NCI-H128 (cell line): ENCODE measurements around the gene CX3CR1.
"Not testable (repeated sequence)": the region's sequence is repeated elsewhere in the genome, so short reads cannot be mapped to it uniquely, and the experiment has no call there.

Experiments
- DNase-seq: peaks from one replicate; lab custom pipeline; 2025; ENCODE audit not compliant: unreplicated experiment; lab: John Stamatoyannopoulos, UW

CX3CR1 gene

GRCh38 chr3:39279745-39280517 lies at the start of gene CX3CR1:
TSS of gene CX3CR1 (minus strand) at chr3:39280036. CDS start at chr3:39266509, 13,527 bp downstream.
- DNase-seq: no peak

DNA sequence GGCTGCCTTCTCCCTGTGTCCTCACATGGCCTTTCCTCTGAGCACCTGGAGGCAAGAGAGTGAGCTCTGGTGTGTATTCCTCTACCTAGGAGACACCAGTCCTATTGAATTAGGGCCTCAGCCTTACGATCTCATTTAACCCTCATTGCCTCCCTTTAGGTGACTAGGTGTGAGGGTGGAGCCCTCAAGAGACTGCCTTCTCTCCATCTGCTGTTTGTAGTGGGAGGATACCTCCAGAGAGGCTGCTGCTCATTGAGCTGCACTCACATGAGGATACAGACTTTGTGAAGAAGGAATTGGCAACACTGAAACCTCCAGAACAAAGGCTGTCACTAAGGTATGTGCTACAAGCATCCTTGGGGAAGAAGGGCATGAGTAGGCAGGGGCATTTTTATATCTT lies 49.7 kb upstream of the CX3CR1 start, which contains the start of gene CCR8:
TSS of gene CCR8 (plus strand) at position 217 of the 400 bp plus-strand sequence. CDS start 2,623 bp downstream, outside the sequence.
- no peak for DNase-seq

GRCh38 chr3:39327746-39328349 lies 48.0 kb upstream of the CX3CR1 start:
- no peak for DNase-seq

GRCh38 chr3:39327053-39327745 lies 47.4 kb upstream of the CX3CR1 start:
- no peak for DNase-seq

GRCh38 chr3:39325236-39325635 lies 45.4 kb upstream of the CX3CR1 start:
- DNase-seq: no peak

- DNase-seq: no peak
Observed at GRCh38 chr3:39323494-39323893, 43.7 kb upstream of the CX3CR1 start.

GRCh38 chr3:39322936-39323335 lies 43.1 kb upstream of the CX3CR1 start:
- DNase-seq: no peak

DNA sequence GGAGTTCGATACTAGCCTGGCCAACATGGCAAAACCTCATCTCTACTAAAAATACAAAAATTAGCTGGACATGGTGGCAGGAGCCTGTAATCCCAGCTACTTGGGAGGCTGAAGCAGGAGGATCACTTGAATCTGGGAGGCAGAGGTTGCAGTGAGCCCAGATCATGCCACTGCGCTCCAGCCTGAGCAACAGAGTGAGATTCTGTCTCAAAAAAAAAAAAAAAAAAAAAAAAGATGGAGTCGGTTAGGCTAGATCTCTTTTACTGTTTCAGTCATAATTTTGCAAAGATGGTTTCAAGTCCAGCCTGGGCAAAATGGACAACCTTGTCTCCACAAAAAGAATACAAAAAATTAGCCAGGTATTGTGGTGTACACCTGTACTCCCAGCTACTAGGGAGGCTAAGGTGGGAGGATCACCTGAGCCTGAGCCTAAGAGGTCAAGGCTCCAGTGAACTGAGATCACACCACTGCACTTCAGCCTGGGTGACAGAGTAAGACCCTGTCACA lies 42.4 kb upstream of the CX3CR1 start:
- DNase-seq: not testable (repeated sequence)

- DNase-seq: not testable (repeated sequence)
Observed at GRCh38 chr3:39321574-39321983, 41.7 kb upstream of the CX3CR1 start.

DNA sequence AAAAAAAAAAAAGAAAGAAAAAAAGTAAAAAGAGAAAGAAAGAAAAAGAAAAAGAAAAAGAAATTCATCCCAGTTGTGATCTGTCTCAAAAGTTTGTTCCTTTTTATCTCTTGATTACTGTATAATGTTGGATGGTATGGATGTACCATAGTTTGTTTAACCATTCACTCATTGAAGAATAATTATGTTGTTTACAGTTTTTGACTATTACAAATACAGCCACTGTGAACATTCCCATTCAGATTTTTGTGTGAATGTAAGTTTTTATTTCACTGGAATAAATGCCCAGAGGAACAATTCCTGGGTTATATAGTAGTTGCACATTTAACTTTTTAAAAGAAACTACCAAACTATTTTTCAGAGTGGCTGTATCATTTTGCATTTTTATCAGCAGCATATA lies 39.4 kb upstream of the CX3CR1 start:
- no peak for DNase-seq

DNA sequence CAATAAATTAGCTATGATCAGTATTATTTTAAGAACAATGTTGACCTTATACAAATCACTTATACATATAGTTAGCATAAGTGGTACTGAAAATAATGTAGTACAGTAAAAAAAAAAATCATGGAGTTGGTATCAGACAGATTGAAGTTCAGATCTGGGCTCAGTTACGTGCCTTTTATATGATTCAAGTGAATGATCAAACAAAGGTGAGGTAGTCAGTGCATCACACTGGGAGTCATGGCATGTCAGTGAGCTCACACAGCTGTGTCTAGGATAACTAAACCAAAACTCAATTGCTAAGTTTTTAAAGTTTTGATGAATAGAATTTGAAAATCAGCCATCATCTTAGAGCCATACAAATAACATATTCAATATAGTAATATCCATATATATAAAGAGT lies 38.5 kb upstream of the CX3CR1 start:
- no peak for DNase-seq

DNA sequence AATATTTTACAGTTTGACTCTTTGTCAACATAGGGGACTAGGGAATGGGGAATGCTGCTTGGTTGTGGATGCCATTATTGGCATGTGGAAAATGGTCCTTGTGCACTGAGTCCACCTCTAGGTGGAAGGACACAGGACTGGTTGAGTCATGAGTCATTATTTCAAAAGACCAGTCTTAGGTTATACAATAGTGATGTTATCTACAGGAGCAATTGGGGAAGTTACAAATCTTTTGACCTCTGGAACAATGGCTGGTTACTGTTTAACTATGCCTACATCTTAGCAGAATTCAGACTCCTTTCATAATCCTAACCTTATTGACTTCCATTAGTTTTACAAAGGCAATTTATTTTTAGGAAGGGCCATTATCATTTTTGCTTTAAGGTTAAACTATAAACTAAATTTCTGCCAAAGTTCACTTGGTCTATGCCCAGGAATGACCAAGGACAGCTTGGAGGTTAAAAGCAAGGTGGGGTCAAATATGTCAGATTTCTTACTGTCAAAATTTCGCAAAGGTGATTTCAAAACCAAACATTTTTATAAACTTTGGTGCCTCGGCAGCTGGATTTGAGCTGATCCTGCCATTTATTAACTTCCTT lies 37.8 kb upstream of the CX3CR1 start:
- DNase-seq: no peak

- DNase-seq: no peak
Observed at GRCh38 chr3:39315420-39315819, 35.6 kb upstream of the CX3CR1 start.

GRCh38 chr3:39313289-39313688 lies 33.5 kb upstream of the CX3CR1 start:
- DNase-seq: no peak

DNA sequence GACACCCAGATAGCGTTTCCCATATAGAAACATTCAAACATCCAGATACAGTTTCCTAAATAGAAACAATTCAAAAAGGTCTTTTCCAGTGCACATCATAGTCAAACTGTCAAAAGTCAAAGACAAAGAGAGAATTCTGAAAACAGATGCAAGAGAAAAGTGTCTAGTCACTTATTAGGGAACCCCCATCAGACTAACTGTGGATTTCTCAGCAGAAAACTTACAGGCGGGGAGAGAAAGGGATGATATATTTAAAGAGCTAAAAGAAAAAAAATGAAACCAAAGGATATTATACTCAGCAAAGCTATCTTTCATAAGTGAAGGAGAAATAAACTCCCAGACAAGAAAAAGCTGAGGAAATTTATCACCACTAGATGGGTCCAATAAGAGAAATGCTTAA lies 22.3 kb upstream of the CX3CR1 start:
- no peak for DNase-seq

- DNase-seq: no peak
Observed at GRCh38 chr3:39299279-39299678, 19.4 kb upstream of the CX3CR1 start.

DNA sequence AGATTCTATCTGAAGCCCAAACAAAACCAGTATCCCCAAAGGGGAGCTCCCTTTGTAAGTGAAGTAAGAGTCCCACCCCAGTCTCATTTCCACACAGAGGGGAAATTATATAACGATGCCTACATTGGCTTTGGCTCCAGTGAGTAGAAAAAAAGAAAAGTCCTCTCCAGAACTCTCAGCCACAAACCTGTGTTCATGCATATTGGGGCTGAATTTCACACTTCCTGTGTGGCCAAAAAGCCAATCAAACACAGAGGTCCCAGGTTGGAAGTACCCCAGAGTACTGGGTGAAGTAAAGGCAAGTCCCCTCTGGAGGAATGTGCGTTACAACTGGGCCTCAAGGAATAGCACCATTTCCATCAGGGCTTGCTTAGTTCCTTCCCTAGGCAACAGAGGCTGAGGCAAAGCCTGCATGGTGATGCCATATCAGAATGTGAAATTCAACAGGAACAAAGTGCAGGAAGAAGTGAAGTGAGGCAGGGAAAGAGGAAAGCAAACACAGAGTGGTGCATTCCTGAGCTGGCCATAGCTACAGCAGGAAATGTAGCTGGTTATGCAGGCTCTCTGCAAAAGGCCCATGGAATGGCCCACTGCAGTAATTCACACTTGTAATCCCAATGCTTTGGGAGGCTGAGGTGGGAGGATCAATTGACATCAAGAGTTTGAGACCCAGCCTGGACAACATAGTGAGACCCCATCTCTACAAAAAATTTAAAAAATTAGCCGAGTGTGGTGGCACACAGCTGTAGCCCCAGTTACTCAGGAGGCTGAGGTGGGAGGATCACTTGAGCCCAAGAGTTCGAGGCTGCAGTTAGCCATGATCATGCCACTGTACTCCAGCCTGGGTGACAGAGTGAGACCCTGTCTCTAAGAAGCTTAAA lies 16.6 kb upstream of the CX3CR1 start:
- no peak for DNase-seq

DNA sequence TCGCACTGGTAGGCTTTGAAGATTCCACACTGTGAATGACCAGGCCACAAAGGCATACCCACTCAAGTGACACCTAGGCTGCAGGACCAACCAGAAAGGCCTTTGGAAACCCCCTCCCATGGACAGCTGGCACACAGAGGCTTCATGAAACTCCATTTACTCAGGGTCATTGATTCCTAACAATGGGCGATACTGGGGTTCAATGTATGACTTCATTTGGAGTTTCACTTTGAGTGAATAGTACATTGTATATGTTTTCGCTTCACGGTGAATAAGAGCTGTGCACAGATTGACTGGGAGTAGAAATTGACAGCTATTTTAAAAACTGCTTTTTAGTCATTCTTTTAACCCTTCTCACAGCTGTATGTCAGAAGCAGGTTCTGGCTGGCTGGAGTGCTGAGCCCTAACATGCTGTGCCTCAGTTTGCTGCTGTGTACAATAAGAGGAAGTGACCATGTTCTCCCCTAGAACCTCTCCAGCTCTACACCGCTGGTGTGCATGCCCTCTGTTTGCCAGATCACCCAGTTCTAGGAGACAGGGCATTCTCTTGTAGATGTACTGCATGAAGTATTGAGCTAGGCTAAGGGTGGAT lies 15.4 kb upstream of the CX3CR1 start:
- no peak for DNase-seq

GRCh38 chr3:39294446-39295183 lies 14.8 kb upstream of the CX3CR1 start:
- no peak for DNase-seq
